ENCODE results near the gene KLF17. TPM values are rescaled to one million over a fixed set of nuclear protein-coding genes. Genes with fewer than 3 reads are reported as not detected.

Gene KLF17
- polyA plus RNA-seq, 4 donors: 0.16 to 0.93 TPM; not detected in 2

DNA sequence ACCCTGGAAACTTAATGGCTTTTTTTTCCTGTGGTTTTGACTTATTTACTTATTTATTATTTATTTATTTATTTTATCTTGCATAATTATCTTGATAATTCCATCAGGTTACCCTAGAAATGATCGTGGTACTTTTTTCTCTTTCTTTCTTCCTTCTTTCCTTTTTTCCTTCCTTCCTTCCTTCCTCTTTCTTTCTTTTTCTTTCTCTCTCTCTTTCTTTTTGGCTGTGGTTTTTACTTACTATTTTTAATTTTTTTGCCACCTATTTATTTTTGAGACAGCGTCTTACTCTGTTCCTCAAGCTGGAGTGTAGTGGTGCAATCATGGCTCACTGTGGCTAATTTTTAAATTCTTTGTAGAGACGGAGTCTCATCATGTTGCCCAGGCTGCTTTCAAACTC lies 29.0 kb downstream of the KLF17 start:
- DNase-seq (ENCODE audit: low read depth in 4 of 4, low spot score in 3 of 4): no peak

DNA sequence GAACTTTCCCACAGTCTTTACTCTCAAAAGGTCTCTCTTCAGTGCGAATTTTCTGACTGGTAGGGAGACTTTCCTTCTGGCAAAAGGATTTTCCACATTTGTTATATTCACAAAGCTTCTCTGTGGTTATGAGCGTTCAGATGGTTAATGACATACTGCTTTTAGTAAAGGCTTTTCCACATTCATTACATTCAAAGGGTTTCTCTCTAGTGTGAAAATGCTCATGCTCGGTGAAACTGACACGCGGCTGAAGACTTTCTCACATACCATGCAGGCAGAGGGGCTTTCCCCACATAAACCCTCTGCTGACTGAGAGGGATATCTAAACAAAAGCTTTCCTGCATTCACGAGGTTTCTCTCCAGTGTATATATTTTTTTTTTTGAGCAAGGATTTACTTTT lies 32.7 kb downstream of the KLF17 start:
- DNase-seq (ENCODE audit: low read depth in 4 of 4, low spot score in 3 of 4): no peak

DNA sequence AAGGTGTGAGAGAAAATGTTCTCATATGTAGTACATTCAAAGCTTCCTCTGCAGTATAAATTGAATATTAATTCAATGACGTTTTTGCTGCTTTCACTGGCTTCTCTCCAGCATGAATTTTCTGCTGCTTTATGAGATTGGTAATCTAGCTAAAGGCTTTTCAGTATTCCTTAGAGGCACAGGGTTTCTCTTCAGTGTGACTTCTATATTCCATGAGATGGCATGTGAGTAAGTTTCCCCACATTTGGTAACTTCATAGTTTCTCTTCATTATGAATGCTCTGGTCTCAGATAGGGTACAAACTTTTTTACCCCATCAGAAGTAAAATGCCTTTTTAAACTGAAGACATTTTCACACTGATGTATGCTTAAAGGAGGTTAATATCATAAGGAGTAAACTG lies 33.2 kb downstream of the KLF17 start:
- no peak for DNase-seq (ENCODE audit: low read depth in 4 of 4, low spot score in 3 of 4)

DNA sequence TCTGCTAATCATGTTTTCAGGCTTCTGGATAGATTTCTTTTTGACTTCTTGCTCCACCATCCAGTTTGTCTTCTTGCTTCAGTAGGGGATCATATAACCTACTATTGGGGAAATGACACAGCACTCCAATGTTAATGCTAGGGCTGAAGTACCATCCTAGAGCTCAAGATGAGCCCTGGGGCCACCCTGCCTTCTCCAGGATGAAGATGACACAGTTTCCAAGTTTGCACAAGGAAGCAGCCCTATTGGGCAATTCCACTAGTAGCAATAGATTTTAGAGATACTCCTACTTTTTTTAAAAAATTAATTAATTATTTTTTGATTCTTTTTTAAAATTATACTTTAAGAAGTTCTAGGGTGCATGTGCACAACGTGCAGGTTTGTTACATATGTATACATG lies 34.1 kb downstream of the KLF17 start:
- DNase-seq (ENCODE audit: low read depth in 4 of 4, low spot score in 3 of 4): no peak

DNA sequence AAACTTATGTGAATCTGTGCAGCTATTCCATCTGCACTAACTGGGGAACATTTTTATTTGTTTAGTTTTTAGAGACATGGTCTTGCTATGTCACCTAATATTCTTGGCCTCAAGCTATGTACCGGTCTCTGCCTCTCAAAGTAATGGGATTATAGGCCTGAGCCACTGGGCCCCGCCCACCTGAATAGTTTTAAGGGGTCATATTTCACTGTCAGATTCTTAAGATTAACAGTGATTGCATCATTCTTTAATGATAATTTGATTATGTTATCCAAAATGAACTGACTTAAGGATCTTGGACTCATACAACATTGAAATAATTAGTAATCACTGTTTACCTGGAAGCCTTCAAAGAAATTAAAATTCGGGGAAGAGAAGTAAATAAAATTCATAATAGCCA lies 35.4 kb downstream of the KLF17 start:
- DNase-seq (ENCODE audit: low read depth in 4 of 4, low spot score in 3 of 4): no peak

DNA sequence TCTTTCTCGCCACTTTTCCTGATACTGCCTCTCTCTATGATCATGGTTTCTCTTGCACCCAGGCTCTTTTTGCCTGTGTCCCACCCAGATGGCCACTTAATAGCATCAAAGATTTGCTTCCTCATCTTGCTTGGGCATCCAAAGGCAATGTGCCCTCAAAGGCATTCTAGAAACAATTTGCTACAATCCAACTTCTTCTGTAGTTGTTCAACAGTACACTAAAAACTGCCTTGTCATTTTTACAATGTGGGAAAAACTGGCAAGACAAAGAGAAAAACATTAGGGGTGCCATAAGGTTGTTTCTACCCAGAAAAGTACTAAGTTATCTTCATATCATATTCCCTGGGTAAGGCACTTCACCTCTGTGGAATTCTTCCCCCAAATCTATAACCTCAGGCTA lies 39.3 kb downstream of the KLF17 start:
- no peak for DNase-seq (ENCODE audit: low read depth in 4 of 4, low spot score in 3 of 4)

DNA sequence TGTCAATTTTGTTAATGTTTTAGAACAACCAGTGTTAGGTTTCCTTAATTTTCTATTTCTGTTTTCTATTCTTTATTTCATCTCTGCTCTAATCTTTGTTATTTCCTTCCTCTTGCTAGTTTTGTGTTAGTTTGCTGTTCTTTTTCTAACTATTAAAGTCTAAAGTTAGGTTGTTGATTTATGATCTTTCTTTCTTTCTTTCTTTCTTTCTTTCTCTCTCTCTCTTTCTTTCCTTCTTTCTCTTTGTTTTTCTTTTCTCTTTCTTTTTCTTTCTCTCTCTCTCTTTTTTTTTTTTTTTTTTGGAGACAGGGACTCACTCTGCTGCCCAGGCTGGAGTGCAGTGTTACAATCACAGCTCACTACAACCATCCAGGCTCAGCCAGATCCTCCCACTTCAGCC lies 40.2 kb downstream of the KLF17 start:
- no peak for DNase-seq (ENCODE audit: low read depth in 4 of 4, low spot score in 3 of 4)

DNA sequence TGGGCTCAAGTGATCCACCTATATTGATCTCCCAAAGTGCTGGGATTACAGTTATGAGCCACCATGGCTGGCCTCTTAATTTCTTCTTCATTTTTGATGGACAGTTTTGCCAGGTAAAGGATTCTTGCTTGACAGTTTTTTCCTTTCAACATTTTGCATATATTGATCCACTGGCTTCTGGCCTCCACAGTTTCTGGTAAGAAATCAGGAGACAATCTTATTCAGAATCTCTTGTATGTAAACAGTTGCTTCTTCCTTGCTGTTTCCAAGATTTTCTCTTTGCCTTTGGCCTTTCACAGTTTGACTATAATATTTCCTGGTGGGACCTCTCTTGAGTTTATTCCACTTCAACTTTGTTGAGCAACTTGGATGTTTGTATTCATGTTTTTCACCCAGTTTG lies 42.9 kb downstream of the KLF17 start:
- DNase-seq (ENCODE audit: low read depth in 4 of 4, low spot score in 3 of 4): no peak

DNA sequence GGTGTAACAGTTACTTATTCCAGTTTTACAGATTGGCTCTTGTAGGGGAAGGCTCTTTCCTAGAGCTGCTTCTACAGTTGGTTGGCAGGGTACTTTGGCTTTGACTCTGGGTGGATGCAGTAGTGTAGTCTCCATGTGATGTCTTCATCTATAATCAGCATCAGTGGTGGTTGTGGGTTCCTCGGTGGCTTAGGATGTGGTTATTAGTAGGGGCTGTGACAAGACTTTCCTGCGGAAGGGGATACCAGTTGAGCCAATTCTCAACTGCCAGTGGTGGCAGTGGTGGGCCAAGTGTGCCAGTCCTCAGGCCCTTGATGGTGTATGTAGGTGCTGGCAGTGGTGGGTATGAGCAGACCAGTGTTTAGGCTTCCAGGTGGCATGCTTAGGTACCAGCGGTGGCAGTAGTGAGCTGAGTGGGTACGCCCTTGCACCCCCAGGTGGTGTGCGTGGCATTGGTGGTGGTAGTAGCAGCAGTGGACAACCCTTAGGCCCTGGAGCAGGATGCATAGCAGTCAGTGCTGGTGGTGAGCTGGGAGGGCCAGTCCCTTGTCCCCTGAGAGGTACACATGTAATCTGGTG lies 50.0 kb downstream of the KLF17 start:
- no peak for DNase-seq (ENCODE audit: low read depth in 4 of 4, low spot score in 3 of 4)

DNA sequence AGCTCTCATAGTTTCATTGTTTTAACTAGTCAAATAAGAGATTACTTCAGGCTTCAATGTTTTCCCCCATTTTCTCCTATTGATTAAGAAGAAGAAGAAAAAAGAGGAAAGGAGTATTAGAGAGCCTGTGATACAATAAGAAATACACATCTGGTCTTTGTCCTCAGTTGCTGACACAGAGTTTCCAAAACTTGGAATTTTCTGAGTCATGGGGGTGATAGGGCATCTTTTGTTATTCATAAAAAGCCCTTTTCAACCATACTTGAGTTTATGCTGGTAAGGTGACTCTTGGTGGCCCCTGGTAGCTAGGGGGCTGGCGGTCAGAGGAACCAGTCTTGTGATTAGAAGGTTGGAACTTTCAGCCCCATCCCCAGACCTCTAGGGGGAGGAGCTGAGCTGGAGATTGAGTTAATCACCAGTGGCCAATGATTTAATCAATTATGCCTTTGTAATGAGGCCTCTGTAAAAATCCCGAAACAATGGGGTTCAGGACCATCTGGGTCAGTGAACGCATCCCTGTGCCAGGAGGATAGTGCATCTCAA lies 51.7 kb downstream of the KLF17 start:
- no peak for DNase-seq (ENCODE audit: low read depth in 4 of 4, low spot score in 3 of 4)

DNA sequence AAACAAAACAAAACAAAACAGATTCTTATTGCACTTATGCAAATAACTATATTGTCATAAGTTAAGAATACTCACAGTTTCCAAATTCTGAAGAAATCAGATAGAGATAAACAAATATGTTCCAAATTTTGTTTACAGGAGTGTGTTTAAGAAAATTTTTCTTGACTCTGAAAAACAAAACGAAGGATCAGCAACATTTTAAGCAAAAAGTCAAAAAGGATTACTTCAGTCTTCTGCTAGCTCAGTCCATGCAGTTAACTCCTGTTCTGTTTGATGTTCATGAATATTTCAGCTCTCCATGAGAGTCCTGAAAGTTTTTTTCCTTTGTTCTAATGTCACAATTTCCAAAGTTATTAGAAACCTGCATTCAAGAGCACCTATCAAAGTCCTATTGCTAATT lies 56.0 kb downstream of the KLF17 start:
- no peak for DNase-seq (ENCODE audit: low read depth in 4 of 4, low spot score in 3 of 4)

Other genes with a start within 250 kb of the KLF17 start
- 1 to 10 TPM; 1.1 to 2.8 (median 2.0) TPM for gene ARTN, start 185.0 kb upstream of the KLF17 start, polyA plus RNA-seq (ENCODE audit: insufficient read length in 4 of 4)
- 10 to 100 TPM; 23.4 to 46.2 (median 36.1) TPM for gene IPO13, start 171.9 kb upstream of the KLF17 start, polyA plus RNA-seq (ENCODE audit: insufficient read length in 4 of 4)
- gene DPH2, start 148.8 kb upstream of the KLF17 start, polyA plus RNA-seq (ENCODE audit: insufficient read length in 4 of 4): 10 to 100 TPM; 15.6 to 23.5 (median 20.5) TPM
- 100 to 1,000 TPM in 3 of 4 donors, 10 to 100 TPM in 1; 69.3 to 158 (median 130) TPM for gene ATP6V0B, start 143.9 kb upstream of the KLF17 start, polyA plus RNA-seq (ENCODE audit: insufficient read length in 4 of 4)
- 10 to 100 TPM; 36.3 to 55.4 (median 41.8) TPM for gene B4GALT2, start 139.6 kb upstream of the KLF17 start, polyA plus RNA-seq (ENCODE audit: insufficient read length in 4 of 4)
- 10 to 100 TPM in 3 of 4 donors, 1 to 10 TPM in 1; 3.2 to 29.8 (median 16.4) TPM for gene CCDC24, start 127.2 kb upstream of the KLF17 start, polyA plus RNA-seq (ENCODE audit: insufficient read length in 4 of 4)
- gene SLC6A9, start 87.4 kb upstream of the KLF17 start, polyA plus RNA-seq (ENCODE audit: insufficient read length in 4 of 4): 1 to 10 TPM; 5.6 to 8.9 (median 7.7) TPM
- gene KLF18, start 22.8 kb downstream of the KLF17 start, polyA plus RNA-seq (ENCODE audit: insufficient read length in 4 of 4): not detected
- 10 to 100 TPM; 42.9 to 72.5 (median 52.6) TPM for gene DMAP1, start 94.7 kb downstream of the KLF17 start, polyA plus RNA-seq (ENCODE audit: insufficient read length in 4 of 4)
- 10 to 100 TPM; 51.9 to 92.9 (median 79.7) TPM for gene ERI3, start 236.4 kb downstream of the KLF17 start, polyA plus RNA-seq (ENCODE audit: insufficient read length in 4 of 4)

All from left renal pelvis (tissue), 4 donors.